ENCODE data around the gene IL12A. TPM values are rescaled to one million over a fixed set of nuclear protein-coding genes. Genes with fewer than 3 reads are reported as not detected.

The IL12A gene
- total RNA-seq, 1 donor from 2014 or later, result not detected

DNA sequence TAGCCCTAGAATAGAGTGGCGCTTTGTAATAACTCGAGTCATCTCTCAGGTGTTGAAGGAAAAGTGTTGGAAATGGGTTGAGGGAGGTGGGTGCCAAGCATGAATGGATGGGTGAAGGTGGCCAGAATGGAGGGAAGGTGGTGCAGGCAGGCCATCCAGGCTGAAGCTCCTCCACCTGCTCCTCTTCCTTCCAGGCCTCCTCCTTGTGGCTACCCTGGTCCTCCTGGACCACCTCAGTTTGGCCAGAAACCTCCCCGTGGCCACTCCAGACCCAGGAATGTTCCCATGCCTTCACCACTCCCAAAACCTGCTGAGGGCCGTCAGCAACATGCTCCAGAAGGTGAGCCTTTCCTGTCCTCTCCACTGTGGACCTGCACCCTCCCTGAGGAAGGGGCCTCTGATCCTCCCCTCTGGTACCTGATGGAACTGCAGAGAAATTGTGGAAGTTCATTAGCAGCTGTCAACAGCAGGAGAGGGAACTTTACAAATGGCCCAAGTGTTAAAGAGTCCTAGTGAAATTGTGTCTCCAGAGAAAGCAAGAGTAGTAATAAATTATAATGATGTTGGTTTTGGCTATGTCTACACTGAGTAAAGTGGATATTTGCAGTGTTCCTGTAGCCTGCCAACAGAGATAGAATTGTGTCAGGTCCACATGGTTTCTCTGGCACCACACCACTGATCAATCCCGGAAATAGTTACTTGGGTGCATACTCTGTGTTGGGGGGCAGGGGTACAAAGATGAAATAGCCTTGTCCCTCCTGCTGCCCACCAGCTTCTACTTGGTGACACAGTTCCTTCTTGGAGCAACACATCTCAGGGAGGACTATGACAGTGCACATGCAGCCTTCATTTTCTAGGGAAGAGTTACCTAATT, 1.6 kb downstream of the IL12A start:
- H3K4me1 Mint-ChIP-seq (ENCODE audit: low read depth, unreplicated experiment), result no peaks in the 10 kb centered on the region
- H3K36me3 Mint-ChIP-seq (ENCODE audit: unreplicated experiment), result no peaks in the 10 kb centered on the region
- no peak for DNase-seq
- H3K27ac Mint-ChIP-seq (ENCODE audit: unreplicated experiment), result no peak overlapping the region
- peaks cover 4% of the 10 kb centered on the region for H3K27me3 Mint-ChIP-seq (ENCODE audit: unreplicated experiment)
- TF ChIP-seq CTCF (IDR thresholded peaks at IDR 0.05; ENCODE audit: partially characterized antibody, unreplicated experiment), result no peak
- peaks cover 2% of the 10 kb centered on the region for H3K9me3 Mint-ChIP-seq (ENCODE audit: unreplicated experiment)
- H3K4me3 Mint-ChIP-seq (ENCODE audit: unreplicated experiment), result no peak overlapping the region

GRCh38 chr3:159991591-159991990, 3.0 kb downstream of the IL12A start:
- Mint-ChIP-seq H3K9me3 (ENCODE audit: unreplicated experiment) (peaks cover 2% of the 10 kb centered on the region), H3K4me1 (ENCODE audit: low read depth, unreplicated experiment) (no peaks in the 10 kb centered on the region), H3K27ac (ENCODE audit: unreplicated experiment) (no peak overlapping the region), H3K36me3 (ENCODE audit: unreplicated experiment) (no peaks in the 10 kb centered on the region), H3K27me3 (ENCODE audit: unreplicated experiment) (peaks cover 4% of the 10 kb centered on the region), H3K4me3 (ENCODE audit: unreplicated experiment) (no peak overlapping the region)
- no peak for TF ChIP-seq CTCF (IDR thresholded peaks at IDR 0.05; ENCODE audit: partially characterized antibody, unreplicated experiment)
- DNase-seq, result no peak

DNA sequence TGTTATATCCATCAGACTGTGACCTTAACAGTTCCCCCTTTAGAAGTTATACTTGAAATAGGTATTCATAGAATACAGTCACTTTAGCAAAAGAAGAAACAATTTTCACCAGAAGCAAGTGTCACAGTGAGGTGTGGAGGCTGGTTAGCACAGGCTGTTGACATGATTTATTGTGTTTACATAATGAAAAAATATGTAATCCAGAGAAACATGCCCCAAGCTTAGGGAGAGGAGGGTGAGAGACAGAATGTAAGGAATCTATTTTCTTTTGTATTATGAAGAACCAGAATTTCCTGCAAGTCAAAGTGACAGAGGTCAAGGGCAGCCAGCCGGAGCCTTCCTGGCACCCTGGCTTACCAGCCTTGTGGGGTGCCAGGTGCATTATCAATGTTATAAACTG, 4.0 kb downstream of the IL12A start:
- H3K27ac Mint-ChIP-seq (ENCODE audit: unreplicated experiment), result no peak overlapping the region
- DNase-seq, result no peak

DNA sequence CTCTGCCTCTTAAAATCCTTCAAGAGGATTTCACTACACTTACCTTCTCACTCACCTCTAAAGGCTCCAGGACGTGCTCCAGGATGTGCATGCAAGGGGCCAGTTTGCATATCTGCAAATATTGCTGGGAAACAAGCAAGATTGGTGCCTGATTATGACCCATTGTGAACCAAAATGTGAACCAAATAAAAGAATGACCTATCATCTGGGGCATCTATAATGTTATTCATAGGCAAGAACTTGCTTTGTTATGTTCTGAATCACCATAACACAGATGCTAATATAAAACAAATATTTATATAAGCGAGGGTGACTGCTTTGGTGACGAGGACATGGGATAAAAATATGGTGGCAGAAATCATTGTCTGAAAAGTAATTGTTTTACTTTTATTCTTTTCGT, 5.5 kb downstream of the IL12A start:
- peaks cover 2% of the 10 kb centered on the region for H3K9me3 Mint-ChIP-seq (ENCODE audit: unreplicated experiment)
- no peak overlapping the region for H3K27ac Mint-ChIP-seq (ENCODE audit: unreplicated experiment)
- H3K27me3 Mint-ChIP-seq (ENCODE audit: unreplicated experiment), result no peaks in the 10 kb centered on the region

More for the DNA sequence above, 4.0 kb downstream of the IL12A start:
- Mint-ChIP-seq H3K36me3 (ENCODE audit: unreplicated experiment) (no peaks in the 10 kb centered on the region), H3K4me1 (ENCODE audit: low read depth, unreplicated experiment) (no peaks in the 10 kb centered on the region), H3K27me3 (ENCODE audit: unreplicated experiment) (peaks cover 4% of the 10 kb centered on the region), H3K4me3 (ENCODE audit: unreplicated experiment) (no peak overlapping the region), H3K9me3 (ENCODE audit: unreplicated experiment) (peaks cover 2% of the 10 kb centered on the region)
- no peak for TF ChIP-seq CTCF (IDR thresholded peaks at IDR 0.05; ENCODE audit: partially characterized antibody, unreplicated experiment)

More for the DNA sequence above, 5.5 kb downstream of the IL12A start:
- no peak for TF ChIP-seq CTCF (IDR thresholded peaks at IDR 0.05; ENCODE audit: partially characterized antibody, unreplicated experiment)
- H3K36me3 Mint-ChIP-seq (ENCODE audit: unreplicated experiment), result no peaks in the 10 kb centered on the region
- H3K4me1 Mint-ChIP-seq (ENCODE audit: low read depth, unreplicated experiment), result no peaks in the 10 kb centered on the region
- DNase-seq, result no peak
- H3K4me3 Mint-ChIP-seq (ENCODE audit: unreplicated experiment), result no peak overlapping the region
